GM19467 (cell line): ENCODE data around the gene LRRC25.
A peak's percentile ranks its signal among the peaks of the same experiment; 100 is the strongest.
"Not testable (repeated sequence)": the region's sequence is repeated elsewhere in the genome, so short reads cannot be mapped to it uniquely, and the experiment has no call there.

Experiments
- ATAC-seq: cut with Tn5 transposase; IDR thresholded peaks from one replicate; pipeline ENCODE4 v1.9.1; 2021; ENCODE audit warnings: mild to moderate bottlenecking, moderate library complexity; ENCODE audit not compliant: unreplicated experiment

The LRRC25 gene

DNA sequence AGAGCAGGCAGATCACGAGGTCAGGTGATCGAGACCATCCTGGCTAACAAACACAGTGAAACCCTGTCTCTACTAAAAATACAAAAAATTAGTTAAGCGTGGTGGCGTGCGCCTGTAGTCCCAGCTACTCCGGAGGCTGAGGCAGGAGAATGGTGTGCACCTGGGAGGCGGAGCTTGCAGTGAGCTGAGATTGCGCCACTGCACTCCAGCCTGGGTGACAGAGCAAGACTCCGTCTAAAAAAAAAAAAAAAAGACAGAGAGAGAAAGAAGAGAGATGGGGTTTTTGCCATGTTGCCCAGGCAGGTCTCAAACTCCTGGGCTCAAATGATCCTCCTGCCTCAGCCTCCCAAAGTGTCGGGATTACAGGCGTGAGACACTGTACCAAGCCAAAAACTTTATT, 8.3 kb upstream of the LRRC25 start:
- not testable (repeated sequence) for ATAC-seq

DNA sequence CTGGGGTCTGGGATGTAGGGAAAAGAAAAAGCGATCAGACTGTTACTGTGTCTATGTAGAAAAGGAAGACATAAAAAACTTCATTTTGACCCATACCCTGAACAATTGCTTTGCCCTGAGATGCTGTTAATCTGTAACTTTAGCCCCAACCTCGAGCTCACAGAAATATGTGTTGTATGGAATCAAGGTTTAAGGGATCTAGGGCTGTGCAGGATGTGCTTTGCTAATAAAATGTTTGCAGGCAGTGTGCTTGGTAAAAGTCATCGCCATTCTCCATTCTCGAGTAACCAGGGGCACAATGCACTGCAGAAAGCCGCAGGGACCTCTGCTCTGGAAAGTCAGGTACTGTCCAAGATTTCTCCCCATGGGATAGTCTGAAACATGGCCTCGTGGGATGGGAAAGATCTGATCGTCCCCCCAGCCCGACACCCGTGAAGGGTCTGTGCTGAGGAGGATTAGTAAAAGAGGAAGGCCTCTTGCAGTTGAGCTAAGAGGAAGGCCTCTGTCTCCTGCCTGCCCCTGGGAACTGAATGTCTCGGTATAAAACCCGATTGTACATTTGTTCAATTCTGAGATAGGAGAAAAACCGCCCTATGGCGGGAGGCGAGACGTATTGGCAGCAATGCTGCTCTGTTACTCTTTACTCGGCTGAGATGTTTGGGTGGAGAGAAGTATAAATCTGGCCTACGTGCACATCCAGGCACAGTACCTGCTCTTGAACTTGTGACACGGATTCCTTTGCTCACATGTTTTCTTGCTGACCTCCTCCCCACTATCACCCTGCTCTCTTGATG, 5.2 kb upstream of the LRRC25 start:
- ATAC-seq = not testable (repeated sequence)

DNA sequence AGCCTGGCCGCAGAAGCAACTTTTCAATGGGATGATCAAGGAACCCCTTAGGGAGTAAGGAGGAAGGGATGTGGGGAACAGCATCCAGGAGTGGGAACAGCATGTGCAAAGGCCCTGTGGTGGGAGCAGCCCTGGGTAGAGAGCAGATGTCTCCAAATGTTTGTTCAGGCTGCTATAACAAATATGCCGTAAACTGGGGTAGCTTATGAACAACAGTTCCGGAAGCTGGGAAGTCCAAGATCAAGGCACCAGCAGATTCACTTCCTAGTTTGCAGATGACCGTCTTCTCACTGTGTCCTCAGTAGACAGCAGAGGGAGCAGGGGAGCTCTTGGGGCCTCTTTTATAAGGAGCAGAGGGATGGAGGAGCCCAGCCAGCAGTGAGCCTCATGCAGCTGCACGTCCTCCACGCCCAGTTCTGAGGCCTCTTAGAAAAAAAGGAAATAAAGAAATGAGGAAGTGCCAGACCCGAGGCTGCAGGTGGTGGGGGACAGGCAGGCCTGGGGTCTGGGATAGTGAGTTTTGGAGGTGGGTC, 4.2 kb upstream of the LRRC25 start:
- ATAC-seq = no peak

DNA sequence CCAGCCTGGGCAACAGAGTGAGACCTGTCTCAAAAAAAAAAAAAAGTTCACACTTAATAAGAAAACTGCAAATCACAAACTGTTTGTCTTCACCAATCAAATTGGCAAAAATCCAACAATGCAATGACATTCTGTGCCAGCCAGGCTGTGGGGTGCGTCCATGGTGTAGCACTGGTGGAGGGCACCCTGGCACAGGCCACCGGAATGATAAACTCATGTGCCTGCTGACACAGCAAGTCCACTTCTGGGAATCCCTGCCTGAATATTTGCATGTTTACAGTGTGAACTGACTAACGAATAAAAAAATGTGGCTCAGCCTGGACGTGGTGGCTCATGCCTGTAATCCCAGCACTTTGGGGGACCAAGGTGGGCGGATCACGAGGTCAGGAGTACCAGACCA, 1.6 kb upstream of the LRRC25 start:
- ATAC-seq = no peak

DNA sequence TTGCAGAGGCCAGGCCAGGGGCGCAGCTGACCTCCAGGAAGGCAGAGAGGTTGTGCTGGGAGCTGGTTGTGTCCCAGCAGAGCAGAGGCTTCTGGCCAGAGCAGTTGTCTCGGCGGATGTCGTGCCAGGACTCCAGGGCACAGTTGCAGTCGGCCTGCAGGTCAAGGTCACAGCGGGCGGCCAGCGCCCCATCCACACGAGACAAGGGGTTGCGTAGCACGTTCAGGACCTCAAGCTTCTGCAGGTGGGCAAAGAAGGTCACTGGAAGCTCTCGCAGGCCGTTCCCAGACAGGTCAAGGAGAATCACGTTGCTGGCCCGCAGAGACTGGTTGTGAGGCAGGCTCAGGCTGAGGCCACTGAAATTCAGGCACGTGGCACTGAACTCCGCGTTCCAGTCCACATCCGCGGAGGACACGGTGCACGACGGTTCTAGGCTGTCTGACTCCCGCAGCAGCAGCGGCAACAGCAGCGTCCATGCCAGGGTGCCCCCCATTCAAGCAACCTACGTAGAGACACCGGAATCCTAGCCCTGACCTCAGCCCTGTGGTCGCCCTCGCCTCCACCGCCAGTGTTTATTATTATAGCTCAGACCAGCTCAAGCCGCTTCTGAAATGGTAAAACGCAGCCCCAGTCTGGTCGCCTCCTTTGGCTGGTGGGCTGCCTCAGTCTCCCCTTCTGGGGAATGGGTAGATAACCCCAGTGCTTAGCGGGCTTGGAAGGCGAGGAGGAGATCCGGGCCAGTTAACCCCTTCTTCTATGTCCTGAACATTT, 766 bp downstream of the LRRC25 start:
- no peak for ATAC-seq

DNA sequence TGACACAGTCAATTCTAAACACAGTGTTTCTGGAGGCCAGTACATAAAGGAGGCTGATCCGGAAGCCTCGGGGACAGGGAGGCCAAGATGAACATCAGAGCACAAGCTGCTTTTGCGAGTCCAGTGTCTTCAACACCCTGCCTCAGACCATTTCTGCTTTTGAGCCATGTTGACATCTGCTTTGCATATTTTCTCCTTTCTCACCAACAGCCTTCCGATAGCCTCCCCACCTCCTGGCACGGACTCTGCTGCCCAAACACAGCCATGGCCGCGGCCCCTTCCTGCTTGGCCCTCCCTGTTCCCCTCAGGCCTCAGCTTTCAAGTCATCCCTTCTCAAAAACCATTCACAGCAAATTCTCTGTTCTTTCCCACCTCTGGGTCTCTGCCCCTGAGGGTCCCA, 3.6 kb downstream of the LRRC25 start:
- no peak for ATAC-seq

DNA sequence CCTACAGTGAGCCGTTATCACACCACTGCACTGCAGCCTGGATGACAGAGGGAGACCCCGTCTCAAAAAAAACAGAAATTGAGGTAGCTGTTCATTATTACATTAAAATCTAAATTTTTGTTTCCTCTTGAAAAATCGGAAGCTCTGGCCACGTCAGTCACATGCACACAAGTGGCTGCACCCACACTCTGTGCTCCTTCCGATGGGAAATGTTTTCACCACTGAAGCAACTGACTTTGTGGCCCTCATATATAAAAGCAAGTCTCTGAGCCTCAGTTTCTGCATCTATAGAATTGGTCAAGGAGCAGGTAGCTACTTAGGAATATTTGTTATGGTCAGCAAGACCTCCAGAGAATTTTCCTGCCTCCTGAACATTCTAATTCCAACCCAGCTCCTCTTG, 4.5 kb downstream of the LRRC25 start:
- no peak for ATAC-seq

DNA sequence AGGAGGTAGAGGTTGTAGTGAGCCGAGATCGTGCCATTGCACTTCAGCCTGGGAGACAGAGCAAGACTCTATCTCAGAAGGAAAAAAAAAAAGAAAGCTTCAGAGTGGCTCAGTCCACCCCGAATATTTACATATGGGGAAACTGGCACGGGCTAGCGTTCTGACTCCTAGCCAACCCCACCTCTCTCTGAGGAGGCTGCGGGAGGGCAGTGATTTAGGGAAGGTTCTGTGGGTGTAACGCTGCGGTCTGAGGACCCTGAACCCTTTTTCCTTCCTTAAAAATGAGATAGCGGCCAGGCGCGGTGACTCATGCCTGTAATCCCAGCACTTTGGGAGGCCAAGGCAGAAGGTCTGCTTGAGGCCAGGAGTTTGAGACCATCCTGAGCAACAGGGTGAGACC, 5.0 kb downstream of the LRRC25 start:
- no peak for ATAC-seq

DNA sequence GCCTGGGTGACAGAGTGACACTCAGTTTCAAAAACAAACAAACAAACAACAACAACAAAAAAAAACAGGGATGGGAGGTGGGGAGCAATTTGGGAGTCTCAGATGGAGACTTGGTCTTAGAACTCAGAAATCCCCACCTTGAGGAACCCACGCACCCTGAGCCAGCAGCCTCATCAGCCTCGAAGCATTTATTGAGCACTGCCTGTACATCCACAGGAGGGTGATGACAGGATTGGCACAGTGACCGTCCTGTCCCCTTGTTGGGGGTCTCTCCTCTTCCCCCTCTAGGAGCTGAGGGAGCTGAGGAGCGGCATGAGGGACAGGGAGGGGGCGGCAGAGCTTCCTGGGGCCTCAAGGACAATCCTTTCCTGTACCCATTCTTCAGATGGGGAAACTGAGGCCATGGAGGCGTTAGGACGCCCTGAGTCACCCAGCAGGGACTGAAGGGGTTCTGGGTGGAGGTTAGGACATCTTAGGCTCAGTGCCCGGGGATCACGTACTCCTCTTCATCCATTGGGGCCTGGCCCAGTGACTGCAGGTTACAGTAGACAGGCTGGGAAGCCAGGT, 5.8 kb downstream of the LRRC25 start:
- no peak for ATAC-seq

DNA sequence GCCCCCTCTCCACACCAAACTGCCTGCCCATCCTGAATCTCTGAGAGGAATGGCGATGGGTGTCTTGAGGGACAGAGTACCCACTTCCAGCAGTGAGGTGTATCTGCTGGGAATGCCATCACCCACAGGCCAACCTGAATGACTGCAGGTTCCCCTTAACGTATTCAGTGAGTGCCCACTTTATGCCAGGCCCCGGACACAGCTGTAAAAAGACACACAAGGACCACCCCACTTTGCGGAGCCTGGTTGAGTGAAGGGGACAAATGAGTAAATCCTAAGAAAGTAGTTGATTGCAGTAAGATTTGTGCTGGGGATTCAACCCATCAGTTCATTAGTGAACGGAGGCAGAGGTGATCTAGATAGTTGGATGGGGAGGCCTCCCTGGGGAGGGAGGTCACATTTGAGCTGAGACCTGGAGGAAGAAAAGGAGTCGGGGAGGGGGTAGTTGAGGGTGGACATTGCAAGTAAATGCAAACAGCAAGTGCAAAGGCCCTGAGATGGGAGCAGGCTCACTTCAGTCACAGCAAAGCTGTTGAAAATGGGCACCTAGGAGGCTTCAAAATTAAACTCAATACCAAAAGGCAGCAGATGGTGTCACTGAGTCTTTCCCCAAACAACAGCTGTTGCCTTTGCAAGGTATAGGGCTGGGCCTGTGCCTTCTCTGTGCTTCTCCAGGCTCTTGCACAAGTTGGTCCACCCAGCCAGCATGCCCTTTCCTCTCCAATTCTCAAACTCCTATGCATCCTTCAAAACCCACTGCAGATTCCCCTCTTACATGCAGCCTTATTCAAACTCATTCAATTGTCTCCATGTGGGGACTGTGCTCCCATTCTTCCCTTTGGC, 7.1 kb downstream of the LRRC25 start:
- ATAC-seq = no peak

DNA sequence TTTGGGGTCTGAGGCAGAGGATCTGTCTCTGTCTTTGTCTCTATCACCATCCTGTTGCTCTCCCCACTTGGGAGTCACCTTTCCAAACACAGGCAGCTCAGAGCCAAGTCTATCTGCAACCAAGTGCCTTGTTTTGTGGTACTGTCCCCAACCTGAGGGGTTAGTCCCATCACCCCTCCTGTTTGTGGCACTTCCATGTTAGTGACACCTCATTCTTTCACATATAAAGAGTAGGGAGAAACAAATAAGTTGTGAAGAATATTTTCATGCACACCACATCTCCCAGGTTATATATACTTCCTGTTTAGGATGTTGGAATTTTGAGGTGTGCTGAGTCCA, 7.7 kb downstream of the LRRC25 start:
- no peak for ATAC-seq

DNA sequence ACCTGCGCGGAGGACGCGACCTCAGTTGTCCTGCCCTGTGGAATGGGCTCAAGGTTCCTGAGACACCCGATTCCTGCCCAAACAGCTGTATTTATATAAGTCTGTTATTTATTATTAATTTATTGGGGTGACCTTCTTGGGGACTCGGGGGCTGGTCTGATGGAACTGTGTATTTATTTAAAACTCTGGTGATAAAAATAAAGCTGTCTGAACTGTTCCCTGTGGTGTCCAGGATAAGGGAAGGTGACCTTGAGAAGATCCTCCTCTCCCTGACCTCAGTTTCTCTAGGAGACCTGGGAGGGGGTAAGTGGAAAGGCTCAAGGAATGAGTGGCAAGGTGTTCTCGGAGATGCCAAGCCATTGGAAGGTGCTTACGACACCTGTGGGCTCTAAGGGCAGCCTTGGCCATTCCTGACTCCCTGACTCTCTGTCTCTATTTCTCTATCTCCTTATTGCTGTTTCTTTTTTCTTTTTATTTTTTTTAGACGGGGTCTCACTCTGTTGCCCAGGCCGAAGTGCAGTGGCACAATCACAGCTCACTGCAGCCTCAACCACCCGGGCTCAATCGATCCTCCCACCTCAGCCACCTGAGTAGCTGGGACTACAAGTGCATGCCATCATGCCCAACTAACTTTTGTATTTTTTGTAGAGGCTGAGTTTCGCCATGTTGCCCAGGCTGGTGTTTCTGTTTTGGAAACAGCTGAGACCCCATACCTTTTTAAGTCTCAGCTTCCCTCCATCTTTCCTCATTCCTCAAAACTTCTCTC, 8.3 kb downstream of the LRRC25 start:
- ATAC-seq = no peak

DNA sequence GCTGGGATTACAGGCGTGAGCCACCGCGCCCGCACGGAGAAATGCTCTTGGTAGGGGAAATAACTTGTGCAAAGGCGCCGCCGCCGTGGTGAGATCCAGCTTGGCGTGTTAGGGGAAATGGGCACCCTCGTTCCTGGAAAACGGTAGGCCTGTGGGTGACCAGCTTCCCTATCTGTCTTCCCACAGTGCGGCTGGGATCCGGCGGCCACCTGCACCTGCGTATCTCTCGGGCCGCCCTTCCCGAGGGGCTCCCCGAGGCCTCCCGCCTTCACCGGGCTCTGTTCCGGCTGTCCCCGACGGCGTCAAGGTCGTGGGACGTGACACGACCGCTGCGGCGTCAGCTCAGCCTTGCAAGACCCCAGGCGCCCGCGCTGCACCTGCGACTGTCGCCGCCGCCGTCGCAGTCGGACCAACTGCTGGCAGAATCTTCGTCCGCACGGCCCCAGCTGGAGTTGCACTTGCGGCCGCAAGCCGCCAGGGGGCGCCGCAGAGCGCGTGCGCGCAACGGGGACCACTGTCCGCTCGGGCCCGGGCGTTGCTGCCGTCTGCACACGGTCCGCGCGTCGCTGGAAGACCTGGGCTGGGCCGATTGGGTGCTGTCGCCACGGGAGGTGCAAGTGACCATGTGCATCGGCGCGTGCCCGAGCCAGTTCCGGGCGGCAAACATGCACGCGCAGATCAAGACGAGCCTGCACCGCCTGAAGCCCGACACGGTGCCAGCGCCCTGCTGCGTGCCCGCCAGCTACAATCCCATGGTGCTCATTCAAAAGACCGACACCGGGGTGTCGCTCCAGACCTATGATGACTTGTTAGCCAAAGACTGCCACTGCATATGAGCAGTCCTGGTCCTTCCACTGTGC, 9.1 kb downstream of the LRRC25 start:
- peak; percentile 59 for ATAC-seq

DNA sequence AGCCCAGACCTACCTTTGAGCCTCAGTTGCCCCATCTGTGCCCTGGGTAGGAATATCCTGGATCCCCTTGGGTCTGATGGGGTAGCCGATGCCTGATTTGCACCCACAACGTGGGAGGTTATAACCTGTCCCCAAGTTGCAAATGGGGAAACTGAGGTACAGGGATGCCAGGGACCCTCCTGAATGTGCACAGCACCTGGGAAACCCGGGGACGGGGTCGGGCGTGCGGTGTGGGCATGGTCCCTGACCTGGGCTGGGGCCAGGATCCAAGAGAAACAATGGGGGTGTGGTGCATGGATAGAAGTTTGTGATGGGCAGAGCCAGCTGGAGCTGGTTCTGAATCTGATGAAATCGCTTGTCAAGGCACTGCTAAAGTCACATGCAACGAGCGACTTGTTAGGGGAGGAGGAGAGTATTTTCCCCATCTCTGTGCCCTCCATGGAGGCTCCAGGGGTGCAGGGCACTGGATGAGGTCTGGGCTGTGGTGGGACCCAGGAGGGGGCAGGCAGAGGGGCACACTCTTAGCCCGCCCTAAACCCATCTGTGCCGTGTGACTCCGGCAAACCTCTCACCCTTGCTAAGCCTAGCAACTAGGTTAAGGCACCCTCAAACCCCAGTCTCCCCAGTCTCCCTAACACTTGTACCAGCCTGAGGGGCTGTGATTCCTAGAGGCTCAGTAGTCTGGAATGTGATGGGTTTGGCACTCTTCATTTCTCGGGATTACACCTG, 10.7 kb downstream of the LRRC25 start:
- no peak for ATAC-seq

DNA sequence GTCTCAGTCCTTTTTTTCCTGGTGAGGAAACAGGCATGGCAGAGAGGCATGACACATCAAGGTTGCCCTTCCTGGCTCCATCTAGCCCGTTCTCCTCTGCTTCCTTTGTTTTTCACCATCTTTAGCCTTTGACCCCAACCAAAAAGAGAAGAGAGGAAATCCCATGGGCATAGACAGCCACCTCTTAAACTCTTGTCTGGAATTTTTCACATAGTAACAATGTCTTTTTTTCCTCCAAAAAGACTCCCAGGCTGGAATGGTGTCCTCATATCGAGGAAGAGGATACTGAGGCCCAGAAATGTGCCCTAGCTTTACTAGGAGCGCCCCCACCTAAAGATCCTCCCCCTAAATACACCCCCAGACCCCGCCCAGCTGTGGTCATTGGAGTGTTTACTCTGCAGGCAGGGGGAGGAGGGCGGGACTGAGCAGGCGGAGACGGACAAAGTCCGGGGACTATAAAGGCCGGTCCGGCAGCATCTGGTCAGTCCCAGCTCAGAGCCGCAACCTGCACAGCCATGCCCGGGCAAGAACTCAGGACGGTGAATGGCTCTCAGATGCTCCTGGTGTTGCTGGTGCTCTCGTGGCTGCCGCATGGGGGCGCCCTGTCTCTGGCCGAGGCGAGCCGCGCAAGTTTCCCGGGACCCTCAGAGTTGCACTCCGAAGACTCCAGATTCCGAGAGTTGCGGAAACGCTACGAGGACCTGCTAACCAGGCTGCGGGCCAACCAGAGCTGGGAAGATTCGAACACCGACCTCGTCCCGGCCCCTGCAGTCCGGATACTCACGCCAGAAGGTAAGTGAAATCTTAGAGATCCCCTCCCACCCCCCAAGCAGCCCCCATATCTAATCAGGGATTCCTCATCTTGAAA, 11.5 kb downstream of the LRRC25 start, which contains the start of gene GDF15:
Gene GDF15, plus strand, starts transcription at position 484 of the 868 bp plus-strand sequence. Its CDS starts 32 bp downstream, at position 516.
- ATAC-seq = no peak

DNA sequence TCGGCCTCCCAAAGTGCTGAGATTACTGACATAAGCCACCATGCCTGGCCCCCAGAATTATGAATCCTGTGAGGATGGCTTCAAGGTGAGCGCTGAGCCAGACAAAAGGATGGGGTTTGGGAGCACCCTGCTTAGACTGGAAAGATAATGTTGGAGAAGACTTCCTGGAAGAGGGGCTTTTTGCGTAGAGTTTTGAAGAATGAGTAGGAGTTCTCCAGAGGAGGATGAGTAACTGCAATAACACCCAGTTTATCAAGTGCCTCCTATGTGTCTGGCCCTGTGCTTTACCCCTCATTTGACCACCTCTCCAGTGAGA, 12.1 kb downstream of the LRRC25 start:
- ATAC-seq = no peak

DNA sequence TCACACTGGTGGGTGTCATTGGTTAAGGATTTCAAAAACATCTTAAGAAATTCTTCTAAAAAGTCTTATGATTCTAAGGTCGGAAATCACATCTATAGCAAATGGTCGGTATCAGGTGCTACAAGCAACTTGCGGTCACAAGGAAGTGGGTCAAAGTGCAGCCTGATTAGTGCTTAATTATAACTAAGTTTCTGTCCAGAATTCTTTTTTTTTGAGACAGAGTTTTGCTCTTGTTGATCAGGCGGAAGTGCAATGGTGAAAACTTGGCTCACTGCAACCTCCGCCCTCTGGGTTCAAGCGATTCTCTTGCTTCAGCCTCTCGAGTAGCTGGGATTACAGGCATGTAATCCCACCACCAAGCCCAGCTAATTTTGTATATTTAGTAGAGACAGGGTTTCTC, 12.6 kb downstream of the LRRC25 start:
- no peak for ATAC-seq

DNA sequence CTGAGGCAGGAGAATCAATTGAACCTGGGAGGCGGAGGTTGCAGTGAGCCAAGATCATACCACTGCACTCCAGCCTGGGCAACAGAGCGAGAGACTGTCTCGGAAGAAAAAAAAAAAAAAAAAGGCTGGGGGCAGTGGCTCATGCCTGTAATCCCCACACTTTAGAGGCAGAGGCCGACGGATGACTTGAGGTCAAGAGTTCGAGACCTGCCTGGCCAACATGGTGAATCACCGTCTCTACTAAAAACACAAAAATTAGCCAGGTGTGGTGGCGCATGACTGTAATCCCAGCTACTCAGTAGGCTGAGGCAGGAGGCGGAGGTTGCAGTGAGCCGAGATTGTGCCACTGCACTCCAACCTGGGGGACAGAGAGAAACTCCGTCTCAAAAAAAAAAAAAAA, 13.8 kb downstream of the LRRC25 start:
- ATAC-seq = not testable (repeated sequence)
